HG02798 (cell line): ENCODE data around the gene TLCD3B.
"Not testable (repeated sequence)": the region's sequence is repeated elsewhere in the genome, so short reads cannot be mapped to it uniquely, and the experiment has no call there.

Source experiments
- ATAC-seq: cut with Tn5 transposase; IDR thresholded peaks from one replicate; pipeline ENCODE4 v1.9.1; 2021; ENCODE audit warnings: mild to moderate bottlenecking; ENCODE audit not compliant: unreplicated experiment, poor library complexity

Gene TLCD3B

DNA sequence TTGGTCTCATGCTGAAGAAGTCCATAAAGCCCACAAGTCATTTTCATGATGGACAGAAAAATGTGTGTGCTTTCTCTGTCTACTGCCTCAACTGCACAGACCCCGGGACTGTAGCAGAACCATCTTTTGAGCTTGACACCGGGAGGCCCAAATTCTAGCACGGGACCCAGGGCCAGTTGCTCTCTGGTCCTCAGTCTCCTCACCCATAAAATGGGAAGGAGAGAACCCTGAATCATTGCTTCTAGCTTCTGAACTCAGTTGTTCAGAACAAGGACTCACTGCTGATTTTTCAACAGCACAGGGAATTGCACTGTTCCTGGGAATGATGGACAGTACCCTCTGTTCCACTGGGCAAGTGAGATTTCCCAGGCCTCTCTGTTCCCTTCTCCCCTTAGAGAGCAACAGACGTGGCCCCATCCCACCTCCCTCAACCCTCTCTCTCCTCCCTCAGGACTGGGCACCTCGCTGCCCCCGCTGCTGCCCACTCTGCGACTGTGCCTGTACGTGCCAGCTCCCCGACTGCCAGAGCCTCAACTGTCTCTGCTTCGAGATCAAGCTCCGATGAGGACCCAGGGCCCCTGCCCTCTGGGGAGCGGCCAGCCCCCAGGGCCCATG lies 32.3 kb upstream of the TLCD3B start:
- ATAC-seq = no peak

DNA sequence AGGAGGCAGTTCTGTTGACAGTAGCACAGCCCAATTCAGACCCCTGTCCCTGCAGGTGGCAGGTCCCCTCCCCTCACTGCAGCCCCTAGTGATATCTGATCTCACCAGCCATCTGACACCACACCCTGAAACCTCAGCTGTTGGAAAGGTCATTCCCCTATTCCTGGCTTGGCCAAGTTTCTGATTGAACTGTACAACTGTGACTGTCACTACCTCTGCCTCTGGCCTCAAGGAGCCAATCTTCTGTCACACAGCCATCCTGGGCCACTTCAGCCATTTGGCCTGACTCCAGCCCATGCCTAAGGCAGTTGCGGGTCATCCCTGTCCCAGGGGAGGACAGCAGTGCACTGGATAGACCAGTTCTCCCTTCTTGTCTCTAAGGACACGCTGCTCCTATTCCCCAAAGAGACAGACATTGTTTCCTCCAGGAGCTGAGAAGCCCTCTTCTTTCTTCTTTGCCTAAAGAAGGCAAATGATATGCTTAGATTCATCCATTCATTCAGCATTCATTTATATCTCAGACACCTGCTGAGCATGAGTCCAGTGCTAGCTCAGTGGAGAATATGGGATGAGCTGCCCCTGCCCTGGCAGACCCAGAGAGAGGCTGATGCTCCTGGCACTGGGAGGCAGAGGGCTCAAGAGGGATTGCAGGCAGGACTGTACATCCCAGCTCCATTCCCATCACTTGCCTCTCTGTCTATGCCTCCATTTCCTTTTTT lies 29.9 kb upstream of the TLCD3B start:
- no peak for ATAC-seq

DNA sequence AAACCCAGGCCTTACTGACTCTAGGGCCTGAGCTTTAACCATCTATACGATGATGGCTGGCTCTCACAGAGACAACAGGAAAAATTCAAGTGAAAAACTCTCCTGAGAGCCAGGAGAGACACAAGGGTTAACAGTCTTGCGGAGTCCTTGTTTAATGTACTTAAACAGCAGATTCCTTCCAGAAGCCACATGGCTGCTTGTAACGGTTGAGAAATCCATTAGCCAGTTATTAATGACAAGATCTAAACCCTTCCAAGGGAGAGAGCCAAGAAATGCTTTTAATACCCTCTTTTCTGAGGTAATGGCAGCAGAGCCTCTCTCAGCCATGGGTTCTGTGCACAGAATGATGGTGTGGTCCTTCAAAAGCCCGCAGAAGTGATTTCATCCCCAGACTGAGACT lies 29.3 kb upstream of the TLCD3B start:
- no peak for ATAC-seq

DNA sequence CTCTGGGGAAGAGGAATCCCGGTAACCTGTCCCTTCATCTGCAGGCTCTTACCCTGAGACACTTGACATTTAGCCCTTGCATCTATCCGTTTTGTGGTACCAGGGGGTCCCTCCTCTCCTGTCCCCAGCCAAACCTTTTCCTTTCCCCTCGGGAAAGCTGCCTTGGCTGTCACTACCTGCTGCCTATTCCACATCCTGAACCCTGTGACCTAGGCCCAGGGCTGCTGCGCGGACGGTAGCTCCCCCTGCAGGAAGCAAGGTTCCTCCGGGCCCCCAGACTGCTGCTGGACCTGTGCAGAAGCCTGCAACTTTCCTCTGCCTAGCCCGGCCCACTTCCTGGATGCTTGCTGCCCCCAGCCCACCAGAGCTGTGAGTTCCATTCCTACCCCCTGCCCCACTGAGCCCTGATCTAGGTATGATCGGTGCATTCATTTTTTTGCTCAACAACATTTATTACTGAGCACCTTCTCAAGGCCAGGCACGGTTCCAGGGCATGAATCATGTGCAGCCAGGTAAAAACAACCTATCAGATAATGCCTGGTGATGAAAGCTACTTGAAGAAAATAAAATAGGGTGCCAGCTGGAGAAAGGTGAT lies 24.0 kb upstream of the TLCD3B start:
- ATAC-seq = no peak

DNA sequence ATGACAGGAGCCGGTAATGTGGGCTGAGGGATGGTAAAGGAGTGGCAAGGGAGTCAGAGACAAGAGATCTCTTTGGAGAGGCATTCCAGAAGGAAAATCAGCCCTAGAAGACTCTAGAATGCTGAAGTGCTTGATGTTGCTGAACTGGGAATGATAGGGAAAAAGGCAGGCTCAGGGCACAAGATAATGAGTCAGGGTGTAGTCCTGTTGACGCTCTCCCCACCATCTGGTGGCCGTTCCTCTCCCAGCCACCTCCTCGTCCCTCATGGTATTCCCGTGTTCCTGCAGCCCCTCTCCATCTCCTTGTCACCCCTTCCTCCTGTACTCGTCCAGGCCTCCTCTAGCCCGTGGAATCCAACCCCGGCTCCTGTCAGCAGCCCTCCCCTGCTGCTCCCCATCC lies 23.4 kb upstream of the TLCD3B start:
- no peak for ATAC-seq

DNA sequence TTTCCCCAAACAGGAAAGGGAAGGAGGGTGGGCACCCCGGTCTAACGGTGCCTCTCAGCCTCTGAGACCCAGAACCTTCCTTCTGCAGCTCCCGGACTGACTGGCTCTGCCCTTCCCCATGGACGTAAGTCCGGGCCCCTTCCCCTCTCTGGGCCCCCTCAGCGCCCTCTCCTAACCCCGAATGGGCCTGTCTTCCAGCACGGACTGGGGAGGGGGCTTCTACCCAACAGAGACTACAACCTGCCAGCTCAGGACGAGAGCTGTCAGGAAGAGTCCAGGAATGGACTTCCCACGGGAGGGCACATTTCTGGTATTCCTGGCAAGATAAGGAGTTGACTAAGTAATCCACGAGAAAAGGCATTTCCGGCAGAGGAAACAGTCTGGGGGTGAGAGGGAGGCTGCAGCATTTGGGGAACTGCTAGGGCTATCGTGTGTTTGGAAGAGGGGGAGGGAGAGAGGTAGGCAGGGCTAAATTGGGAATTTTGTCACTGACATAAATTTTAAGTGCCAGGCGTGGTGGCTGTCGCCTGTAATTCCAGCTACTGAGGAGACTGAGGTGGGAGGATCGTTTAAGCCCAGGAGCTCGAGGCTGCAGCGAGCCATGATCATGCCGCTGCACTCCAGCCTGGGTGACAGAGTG lies 22.4 kb upstream of the TLCD3B start:
- ATAC-seq = no peak

DNA sequence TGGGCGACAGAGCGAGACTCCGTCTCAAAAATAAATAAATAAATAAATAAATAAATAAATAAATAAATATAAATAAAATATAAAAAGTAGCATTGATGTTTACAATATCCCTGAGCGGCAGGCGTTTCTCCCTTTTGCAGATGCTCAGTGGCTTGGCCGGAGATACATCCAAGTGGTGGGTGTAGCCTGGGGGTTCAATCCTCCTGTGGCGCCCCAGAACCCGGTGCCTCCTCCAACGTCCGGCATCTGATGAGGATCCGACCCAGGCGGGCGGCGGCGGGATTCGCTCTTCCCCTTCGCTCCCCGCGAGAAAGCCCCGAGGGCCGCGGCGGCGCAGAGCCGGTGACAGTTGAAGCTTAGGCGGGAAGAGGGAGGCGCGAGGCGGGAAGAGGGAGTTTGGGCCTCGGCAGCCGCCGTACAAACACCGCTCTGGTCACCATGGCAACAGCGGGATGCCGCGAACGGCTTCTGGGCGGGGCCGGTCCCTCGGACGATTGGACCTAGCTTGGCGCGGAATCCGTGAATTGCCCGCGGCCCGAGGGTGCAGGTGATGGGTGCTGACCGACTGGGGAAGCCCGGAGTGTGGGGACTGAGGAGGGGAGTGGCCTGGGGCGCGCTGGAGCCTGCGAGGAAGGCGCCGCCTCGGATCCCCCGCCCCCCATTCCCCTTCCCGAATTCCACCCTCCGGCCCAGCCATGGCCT lies 21.8 kb upstream of the TLCD3B start:
- ATAC-seq = peak; percentile 81

DNA sequence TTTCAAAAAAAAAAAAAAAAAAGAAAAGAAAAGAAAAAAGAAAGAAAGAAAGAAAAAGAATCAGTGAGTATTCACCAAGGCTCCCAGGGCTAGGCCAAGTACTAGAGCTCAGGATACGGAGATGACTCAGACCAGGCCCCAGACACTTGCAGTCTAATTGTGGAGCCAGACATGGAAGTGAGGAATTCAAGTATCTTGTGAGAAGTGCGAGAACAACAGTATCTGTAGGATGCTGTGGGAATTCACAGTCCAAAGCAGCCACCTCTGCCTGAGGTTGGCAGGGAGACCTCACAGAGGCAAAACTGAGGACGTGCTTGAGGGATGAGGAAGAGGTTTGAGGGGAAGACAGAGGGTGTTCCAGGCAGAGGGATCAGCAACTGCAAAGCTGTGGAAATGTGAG lies 20.4 kb upstream of the TLCD3B start:
- ATAC-seq = no peak

DNA sequence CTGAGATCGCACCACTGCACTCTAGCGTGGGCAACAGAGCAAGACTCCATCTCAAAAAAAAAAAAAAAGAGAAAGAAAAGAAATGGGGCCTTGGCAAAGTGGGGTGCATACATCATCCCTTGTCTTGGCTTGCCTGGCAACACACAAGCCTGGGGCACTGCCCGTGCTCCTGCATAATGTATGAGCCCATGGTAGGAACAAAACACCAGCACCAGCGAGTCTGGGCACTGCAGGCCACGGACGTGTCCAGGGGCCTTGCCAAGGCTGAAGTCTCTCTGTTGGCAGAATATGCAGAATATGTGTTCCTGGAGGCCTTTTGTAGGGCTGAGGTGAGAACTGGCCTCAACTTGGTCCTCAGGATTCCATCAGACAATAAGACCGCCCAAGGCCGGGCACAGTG lies 18.8 kb upstream of the TLCD3B start:
- ATAC-seq = no peak

DNA sequence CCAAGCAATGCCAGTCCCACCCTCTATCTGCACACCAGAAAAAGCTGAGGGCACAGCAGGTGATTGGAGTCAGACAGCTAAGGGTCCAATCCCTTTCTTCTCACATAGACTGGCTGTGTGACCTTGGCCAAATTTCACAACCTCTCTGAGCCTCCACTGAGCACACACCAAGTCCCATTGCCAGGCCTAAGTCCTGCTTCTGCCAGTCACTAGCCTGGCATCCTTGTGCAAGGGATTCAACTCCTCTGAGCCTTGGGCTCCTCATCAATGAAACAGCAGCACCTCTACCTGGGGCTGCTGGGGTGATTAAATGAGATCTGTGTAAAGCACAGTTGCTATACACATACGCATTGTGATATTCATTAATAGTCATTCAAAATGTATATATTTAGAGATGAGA lies 15.5 kb upstream of the TLCD3B start:
- ATAC-seq = no peak

DNA sequence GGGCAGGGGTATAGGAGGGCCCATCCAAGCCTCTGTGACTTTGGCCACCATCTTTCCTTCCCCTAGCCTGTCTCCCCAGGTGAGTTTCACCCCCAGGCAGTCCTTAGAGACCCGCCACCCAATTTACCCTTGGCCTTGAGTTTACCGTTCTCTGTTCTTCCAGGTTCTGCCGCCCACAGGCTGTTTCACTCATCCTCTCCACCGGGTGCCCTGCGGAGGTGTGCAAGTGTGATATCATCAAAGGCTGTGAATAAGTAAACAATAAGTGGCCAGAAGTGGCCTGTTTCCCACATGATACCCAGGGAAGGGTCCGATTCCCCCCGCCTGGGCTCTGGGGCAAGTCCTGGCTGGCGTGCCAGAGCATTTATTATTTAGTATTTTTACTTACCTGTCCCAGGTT lies 15.1 kb upstream of the TLCD3B start:
- ATAC-seq = no peak

DNA sequence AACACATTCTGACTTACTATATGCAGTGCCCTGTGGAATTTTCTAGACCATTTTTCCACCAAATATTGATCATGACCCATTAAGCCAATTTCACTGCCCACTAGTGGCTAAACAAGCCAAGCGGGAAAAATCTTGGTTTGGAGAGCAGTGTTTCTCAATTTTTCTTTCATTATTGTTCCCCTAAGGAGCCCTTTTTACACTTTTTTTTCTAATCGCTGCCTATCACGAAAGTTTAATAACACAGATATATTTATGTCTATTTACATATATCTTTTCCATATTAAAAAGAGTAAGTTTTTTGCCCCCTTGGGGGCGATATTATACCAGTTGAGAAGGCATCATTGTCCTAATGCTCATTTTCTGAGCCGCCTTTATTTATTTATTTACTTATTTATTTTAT lies 10.8 kb upstream of the TLCD3B start:
- no peak for ATAC-seq

DNA sequence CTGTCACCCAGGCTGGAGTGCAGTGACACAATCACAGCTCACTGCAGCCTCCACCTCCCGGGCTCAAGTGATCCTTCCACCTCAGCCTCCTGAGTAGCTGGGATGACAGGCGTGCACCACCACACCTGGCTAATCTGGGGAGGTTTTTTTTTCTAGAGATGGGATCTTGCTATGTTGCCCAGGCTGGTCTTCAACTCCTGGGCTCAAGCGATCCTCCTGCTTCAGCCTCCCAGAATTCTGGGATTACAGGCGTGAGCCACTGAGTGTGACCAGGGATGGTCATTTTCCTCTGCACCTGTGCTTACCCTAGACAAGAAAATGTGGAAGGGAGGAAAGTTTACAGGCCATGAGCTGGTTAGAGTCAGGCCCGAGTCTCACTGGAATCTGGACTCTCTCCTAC lies 9.6 kb upstream of the TLCD3B start:
- not testable (repeated sequence) for ATAC-seq

DNA sequence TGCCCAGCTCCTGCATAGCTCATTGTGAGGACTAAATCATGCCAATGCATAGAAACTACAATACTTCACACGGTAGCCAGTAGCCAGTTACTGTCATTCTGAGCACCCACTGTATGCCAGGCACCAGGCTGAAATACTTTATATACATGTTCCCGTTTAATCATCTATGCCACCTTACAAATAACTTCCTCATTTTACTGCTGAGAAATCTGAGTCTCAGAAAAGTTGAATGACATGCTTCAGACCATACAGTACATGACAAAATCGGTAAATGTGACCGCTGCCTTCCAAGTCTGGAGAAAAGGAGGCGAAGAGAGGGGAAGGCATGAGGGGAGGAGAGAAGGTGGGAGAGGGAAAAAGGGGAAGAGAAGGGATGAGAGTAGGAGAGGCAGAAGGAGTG lies 9.2 kb upstream of the TLCD3B start:
- ATAC-seq = no peak

DNA sequence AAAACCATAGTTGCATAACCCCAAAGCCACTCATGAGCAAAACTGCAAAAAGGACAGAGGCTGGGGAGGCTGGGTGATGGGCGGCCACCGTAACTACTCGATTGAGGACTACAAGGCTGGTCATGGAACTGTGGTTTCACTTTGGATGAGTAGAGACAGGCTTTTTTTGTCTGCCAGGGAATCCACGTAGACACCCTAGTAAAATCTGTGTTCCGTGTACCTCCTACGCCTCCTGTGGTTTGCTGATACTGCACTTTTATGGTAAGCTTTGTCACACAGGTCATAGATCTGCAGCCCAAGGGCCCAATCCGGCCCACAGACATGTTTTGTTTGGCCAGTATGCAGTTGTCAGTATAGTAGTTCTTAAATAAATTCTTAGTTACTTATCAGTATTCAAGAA lies 2.2 kb upstream of the TLCD3B start:
- ATAC-seq = no peak

DNA sequence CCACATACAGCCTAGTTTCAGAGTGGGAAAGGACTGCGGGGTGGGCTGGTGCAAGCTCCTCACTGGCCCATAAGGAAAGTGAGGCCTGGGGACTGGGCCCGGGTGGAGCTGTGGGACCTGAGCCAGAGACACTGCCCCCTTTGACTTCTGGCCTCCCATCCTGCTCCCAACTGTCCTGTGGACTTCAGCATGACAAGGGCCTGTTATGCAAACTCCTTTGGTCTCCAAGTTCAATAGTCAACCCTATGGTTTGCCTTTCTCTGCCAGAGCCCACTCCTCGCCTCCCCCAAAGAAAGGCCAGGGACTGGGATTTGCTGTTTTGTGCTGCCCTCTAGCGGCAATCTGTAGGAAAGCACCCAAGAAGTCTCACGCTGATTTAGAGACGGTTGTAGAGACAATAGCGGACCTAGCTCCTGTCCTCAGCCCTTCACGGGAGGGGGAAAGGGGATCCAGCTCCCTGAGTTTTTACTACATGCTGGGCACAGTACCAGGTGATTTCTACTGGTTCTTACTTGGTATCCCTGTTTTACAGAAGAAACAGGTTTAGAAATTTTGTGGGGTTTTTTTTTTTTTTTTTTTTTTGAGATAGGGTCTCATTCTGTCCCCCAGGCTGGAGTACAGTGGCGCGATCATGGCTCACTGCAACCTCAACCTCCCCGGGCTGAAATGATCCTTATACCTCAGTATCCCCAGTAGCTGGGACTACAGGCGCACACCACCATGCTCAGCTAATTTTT lies 1.2 kb upstream of the TLCD3B start:
- no peak for ATAC-seq

DNA sequence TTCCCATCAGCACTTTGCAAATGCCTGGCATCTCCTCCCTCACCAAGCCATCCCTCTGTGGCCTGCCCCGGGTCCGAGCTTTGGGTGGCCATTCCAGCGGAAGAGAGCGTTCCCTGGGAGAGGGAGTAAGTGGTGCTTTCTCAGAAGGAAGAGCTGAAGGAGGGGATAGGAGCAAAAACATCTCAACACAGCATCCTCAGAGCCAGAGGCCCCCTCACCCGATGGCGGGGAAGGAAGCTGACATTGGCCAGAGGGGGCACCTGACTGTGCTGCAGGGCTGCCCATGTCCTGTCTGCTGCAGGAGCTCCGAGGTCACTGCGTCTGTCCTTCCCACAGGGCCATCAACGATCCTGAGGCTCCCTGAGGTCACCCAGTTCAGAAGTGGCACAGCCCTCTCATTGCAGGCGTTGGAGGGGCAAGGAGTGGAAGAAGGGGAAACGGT lies 427 bp upstream of the TLCD3B start:
- ATAC-seq = no peak

DNA sequence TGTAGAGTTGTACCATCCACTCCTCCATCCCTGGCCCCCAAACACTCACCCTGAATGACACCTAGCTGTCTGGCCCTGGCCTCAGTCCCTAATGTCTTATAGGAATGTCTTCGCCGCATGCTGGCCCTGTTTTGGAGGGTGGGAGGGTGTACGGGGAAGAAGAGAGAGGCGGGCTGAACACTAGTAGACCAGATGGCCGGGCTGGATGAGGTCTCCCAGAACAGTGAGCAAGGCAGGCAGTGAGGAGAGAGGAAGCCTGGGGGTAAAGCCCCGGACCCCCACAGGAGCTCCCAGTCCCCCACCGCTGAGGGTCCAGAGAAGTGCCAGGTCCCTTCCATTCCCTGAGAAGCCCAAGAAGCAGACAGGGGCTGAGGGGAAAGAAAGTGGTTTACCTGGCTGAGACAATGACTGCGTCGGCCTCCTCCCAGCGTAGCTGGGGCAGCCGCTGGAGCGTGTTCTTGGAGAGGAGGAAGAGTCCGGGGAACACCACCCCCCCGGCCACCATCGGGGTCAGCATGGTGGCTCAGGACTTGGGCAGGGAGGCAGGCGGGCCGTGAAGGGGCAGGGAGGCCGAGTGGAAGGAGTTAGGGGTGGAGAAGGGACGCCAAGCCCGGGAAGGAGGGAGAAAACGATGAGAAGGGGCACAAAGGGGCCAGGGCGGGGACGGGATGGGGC lies 923 bp downstream of the TLCD3B start:
- ATAC-seq = no peak

DNA sequence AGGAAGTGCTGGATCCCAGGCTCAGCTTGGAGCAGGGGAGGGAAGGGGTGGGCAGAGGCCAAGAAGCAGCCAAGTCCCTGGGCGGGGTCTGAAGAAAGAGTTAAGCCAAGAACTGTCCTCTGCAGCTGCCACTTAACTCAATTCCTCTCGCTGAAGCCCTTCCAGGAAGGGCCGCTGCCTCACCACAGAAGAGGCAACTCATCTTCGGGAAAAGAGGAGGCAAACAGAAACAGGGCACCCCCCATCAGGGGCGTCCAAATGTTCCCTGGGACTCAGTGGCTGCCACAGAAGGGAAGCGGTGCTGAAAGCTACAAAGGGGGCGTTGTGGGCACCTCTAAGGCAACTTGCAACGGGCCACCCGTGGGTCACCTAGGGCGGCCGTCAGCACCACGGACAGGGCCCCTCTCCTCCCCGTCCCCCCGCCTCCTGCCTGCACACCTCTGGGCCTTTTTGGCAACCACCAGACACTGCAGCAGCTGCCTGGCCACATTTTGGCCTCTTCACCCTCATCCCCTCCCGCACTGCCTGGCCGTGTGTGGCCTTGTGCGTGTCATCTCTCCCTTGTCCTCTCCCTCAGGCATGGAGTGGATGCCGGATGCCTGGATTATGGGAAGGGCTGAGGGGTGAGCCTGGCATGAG lies 2.5 kb downstream of the TLCD3B start:
- ATAC-seq = no peak
